ENCODE results near the gene SLMAP. TPM values are rescaled to one million over a fixed set of nuclear protein-coding genes. Genes with fewer than 3 reads are reported as not detected.

The SLMAP gene
- total RNA-seq, 2 donors from 2014 or later, result 221 to 239 TPM

DNA sequence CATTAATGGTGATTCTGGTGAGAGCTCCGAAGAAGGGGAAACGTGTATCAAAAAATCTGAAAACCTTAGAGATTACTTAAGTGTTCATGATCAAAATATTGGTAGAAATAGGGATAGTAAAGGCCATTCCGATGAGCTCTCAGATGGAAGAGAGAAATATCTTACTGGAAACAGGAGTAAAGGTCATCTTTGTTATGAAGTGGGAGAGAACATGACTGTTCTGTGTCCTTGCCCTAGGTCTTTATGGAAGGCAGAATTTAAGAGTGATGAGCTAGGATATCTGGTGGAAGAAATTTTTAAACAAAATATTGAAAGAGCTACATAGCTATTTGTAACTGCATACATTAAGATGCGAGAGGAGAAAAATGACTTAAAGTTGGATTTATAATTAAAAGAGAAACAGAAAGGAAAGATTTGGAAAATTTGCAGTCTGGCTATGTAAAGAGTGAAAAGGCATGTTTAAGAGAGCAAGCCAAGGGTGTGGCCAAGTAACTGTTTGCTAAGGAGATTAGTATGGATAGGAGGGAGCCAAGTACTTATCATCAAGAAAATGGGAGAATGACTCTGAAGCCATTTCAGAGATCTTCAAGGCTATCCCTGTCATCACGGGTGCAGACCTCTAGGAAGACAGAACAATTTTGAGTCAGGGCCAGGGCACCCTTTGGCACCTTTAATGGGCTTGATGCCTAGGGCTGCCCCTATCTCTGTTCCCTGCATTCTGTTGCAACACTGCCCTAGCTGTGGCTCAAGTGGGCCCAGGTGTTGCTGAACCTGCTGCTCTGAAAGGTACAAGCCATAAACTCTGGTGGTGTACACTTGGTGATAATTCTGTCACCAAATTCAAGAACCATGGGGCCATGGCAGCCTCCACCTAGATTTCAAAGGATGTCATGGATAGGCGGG, 27.3 kb downstream of the SLMAP start:
- ATAC-seq (ENCODE audit: insufficient number of reproducible peaks, low FRiP score, low read depth) (no peak), DNase-seq (ENCODE audit: low spot score) (no peak)
- Histone ChIP-seq H3K27me3 (replicated peaks; ENCODE audit: insufficient read depth) (no peaks in the 10 kb centered on the region), H3K4me3 (no peak overlapping the region), H3K36me3 (no peaks in the 10 kb centered on the region), H3K27ac (no peak overlapping the region), H3K9me3 (no peaks in the 10 kb centered on the region), H3K4me1 (ENCODE audit: control insufficient read depth in 1 of 2, low read depth in 2 of 2) (peaks cover 0 to 11% of the 10 kb centered on the region in 2 donors)
- TF ChIP-seq, protein P1, sequence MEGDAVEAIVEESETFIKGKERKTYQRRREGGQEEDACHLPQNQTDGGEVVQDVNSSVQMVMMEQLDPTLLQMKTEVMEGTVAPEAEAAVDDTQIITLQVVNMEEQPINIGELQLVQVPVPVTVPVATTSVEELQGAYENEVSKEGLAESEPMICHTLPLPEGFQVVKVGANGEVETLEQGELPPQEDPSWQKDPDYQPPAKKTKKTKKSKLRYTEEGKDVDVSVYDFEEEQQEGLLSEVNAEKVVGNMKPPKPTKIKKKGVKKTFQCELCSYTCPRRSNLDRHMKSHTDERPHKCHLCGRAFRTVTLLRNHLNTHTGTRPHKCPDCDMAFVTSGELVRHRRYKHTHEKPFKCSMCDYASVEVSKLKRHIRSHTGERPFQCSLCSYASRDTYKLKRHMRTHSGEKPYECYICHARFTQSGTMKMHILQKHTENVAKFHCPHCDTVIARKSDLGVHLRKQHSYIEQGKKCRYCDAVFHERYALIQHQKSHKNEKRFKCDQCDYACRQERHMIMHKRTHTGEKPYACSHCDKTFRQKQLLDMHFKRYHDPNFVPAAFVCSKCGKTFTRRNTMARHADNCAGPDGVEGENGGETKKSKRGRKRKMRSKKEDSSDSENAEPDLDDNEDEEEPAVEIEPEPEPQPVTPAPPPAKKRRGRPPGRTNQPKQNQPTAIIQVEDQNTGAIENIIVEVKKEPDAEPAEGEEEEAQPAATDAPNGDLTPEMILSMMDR (IDR thresholded peaks at IDR 0.05), result no peak

DNA sequence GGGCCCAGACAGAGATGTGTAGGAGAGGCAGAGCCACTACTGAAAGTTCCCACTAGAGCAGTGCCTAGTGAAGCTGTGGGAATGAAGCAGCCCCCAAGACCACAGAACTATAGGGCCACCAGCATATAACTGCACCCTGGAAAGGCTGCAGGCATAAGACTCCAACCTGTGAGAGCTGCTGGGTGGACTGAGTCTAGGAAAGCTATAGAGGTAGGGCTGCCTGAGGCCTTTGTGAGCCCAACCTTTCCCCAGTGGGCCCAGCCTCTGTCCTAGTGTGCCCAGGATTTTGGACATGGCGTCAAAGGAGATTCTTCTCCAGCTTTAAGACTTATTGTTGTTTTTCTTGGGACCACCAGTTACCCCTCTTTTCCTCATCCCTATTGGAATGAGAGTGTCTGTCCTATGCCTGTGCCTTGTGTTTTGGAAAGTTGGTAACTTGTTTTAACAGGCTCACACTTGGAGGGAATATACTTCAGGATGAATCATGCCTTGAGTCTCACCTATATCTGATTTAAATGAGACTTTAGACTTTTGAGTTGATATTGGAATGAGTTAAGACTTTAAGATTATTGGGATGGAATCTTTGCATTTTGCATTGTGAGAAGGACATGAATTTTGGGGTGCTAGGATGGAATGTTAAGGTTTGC, 28.1 kb downstream of the SLMAP start:
- Histone ChIP-seq H3K27me3 (replicated peaks; ENCODE audit: insufficient read depth) (no peaks in the 10 kb centered on the region), H3K9me3 (no peaks in the 10 kb centered on the region), H3K4me1 (ENCODE audit: control insufficient read depth in 1 of 2, low read depth in 2 of 2) (peaks cover 0 to 11% of the 10 kb centered on the region in 2 donors), H3K4me3 (no peak overlapping the region), H3K27ac (no peak overlapping the region), H3K36me3 (no peaks in the 10 kb centered on the region)
- ATAC-seq (ENCODE audit: insufficient number of reproducible peaks, low FRiP score, low read depth) (no peak), DNase-seq (ENCODE audit: low spot score) (no peak)
- TF ChIP-seq, protein P1 (IDR thresholded peaks at IDR 0.05), result no peak

DNA sequence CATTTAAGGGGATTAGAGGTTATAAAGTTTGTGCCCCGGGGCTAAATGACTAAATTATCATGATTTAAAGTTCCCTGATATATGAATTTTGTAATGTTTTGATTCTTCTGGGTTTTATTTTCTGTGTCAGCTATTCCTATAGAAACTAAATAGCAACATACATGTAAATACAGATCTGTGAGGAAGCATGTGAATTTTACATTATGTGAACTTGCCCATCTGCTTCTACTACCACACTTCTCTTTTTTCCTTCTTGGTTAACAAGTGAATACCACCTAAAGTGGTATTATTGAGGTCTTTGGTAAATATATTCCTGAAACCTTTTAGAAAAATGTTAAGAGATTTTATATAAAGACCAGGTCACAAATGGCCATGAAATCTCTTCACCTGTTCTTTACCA, 29.3 kb downstream of the SLMAP start:
- no peak overlapping the region for H3K27ac ChIP-seq
- H3K36me3 ChIP-seq, result no peaks in the 10 kb centered on the region
- no peak for DNase-seq (ENCODE audit: low spot score)
- TF ChIP-seq, protein P1 (IDR thresholded peaks at IDR 0.05), result no peak
- no peaks in the 10 kb centered on the region for H3K9me3 ChIP-seq
- H3K27me3 ChIP-seq (replicated peaks; ENCODE audit: insufficient read depth), result no peaks in the 10 kb centered on the region
- ATAC-seq (ENCODE audit: insufficient number of reproducible peaks, low FRiP score, low read depth), result no peak
- no peak overlapping the region for H3K4me3 ChIP-seq
- peaks cover 0 to 8% of the 10 kb centered on the region in 2 donors for H3K4me1 ChIP-seq (ENCODE audit: control insufficient read depth in 1 of 2, low read depth in 2 of 2)

DNA sequence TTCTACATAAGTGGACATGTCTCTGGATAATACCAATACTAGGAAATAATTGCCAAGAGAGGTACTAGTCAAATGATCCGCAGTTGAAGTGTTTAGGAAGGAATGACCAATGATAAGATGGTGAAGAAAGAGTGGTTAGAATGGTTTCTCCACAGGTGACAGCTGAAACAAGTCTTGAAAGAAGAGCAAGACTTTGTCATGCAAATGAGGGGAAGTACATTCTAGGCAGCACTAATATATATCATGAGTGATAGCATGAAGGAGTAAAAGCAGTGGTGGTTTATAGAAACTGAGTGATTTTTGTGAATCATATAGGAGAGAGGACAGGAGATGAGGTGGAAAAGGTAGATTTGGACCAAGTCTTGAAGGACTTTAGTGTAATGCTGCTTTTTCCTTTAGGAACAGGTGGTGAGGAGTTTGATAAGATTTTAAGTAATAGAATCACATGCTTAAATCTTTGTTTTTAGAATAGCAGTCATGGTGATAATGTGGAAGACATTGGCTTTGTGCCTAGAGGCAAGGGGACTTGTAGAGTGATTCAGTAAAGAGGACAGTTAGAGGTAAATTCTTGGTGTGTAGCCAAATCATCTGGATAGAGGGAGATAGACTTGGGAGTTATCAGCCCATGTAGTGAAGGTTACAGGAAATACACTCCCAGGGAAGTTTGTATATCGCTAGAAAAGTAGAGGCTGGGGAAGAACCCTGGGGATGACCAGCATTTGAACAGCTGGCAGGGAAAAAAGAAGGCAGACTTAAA, 31.9 kb downstream of the SLMAP start:
- DNase-seq (ENCODE audit: low spot score) (no peak), ATAC-seq (ENCODE audit: insufficient number of reproducible peaks, low FRiP score, low read depth) (no peak)
- no peaks in the 10 kb centered on the region for H3K27me3 ChIP-seq (replicated peaks; ENCODE audit: insufficient read depth)
- no peak overlapping the region for H3K27ac ChIP-seq
- H3K4me1 ChIP-seq (ENCODE audit: control insufficient read depth in 1 of 2, low read depth in 2 of 2), result peaks cover 0 to 8% of the 10 kb centered on the region in 2 donors
- TF ChIP-seq, protein P1 (IDR thresholded peaks at IDR 0.05), result no peak
- no peak overlapping the region for H3K4me3 ChIP-seq
- no peaks in the 10 kb centered on the region for H3K9me3 ChIP-seq
- no peaks in the 10 kb centered on the region for H3K36me3 ChIP-seq

DNA sequence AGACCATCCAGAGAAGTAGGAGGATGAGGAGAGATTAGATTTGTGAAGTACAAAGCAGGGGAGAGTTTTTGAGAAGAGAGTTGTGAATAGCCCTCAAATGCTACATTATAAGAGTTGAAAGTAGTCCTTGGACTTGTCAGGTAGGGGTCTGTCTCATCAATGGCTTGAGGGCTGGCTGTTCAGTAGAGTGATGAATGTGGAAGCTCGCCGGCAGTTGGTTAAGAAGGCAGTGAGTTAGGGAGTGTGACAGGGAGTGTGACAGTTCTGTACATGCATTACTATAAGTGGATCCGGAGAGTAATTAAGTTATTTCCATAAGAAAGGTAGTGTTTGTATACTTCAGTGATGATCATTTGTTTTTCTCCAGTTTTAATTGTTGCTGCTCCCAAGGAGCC, 32.5 kb downstream of the SLMAP start:
- TF ChIP-seq, protein P1 (IDR thresholded peaks at IDR 0.05), result no peak
- no peak overlapping the region for H3K4me3 ChIP-seq
- no peak for DNase-seq (ENCODE audit: low spot score)
- no peaks in the 10 kb centered on the region for H3K36me3 ChIP-seq
- H3K27me3 ChIP-seq (replicated peaks; ENCODE audit: insufficient read depth), result no peaks in the 10 kb centered on the region
- no peak overlapping the region for H3K27ac ChIP-seq
- ATAC-seq (ENCODE audit: insufficient number of reproducible peaks, low FRiP score, low read depth), result no peak
- H3K9me3 ChIP-seq, result no peaks in the 10 kb centered on the region
- peaks cover 1 to 8% of the 10 kb centered on the region in 2 donors for H3K4me1 ChIP-seq (ENCODE audit: control insufficient read depth in 1 of 2, low read depth in 2 of 2)
